IMR-90 (cell line): Measurements from ENCODE around the gene TSPAN4. TPM values are rescaled to one million over a fixed set of nuclear protein-coding genes. Genes with fewer than 3 reads are reported as not detected.

Experiments used
- ATAC-seq: fragments of 200-7000 bp; cut with Tn5 transposase; 2 replicates; pipeline ENCODE4 v1.9.1; 2020; ENCODE audit warnings: low read depth, mild to moderate bottlenecking, moderate library complexity
- BruUV-seq: library from RNA; stranded (reverse); fragments of 400-500 nt; replicated peaks from 2 replicates; lab custom pipeline; 2021; lab: Mats Ljungman, UMichigan
- CTCF ChIA-PET: fragments of 300-600 bp; formaldehyde crosslinking; extraction: SDS; loops from one replicate; lab custom pipeline; 2021; ENCODE audit warnings: antibody characterized with exemption; lab: Yijun Ruan, JAX
- POLR2A ChIA-PET: fragments of 300-600 bp; sonication (Branson Sonifier 250); formaldehyde crosslinking; loops from one replicate; lab custom pipeline; 2022; ENCODE audit warnings: antibody characterized with exemption; ENCODE audit not compliant: unreplicated experiment; lab: Charles Lee
- DNase-seq: peaks from one replicate; pipeline ENCODE4 v3.0.0; 2013
- H2AFZ ChIP-seq: replicated peaks from 2 replicates; pipeline ENCODE3; 2013; ENCODE audit warnings: low read length, mild to moderate bottlenecking; ENCODE audit not compliant: poor library complexity
- H2AK5ac ChIP-seq: 2 replicates; pipeline ENCODE4 v1.6.1; 2013; ENCODE audit warnings: low read depth, low read length, inconsistent platforms
- H2AK9ac ChIP-seq: replicated peaks from 2 replicates; pipeline ENCODE3; 2013; ENCODE audit warnings: mild to moderate bottlenecking, low read depth, low read length, moderate library complexity; ENCODE audit not compliant: poor library complexity
- H2BK120ac ChIP-seq: 2 replicates; pipeline ENCODE4 v1.6.1; 2013; ENCODE audit warnings: low read depth, low read length, inconsistent platforms
- H2BK15ac ChIP-seq: 3 replicates; pipeline ENCODE4 v1.6.1; 2013; ENCODE audit warnings: low read depth, low read length, inconsistent platforms
- H2BK20ac ChIP-seq: 2 replicates; pipeline ENCODE4 v1.6.1; 2013; ENCODE audit warnings: low read depth, mild to moderate bottlenecking, inconsistent platforms, low read length, moderate library complexity
- H2BK5ac ChIP-seq: 2 replicates; pipeline ENCODE4 v1.6.1; 2013; ENCODE audit warnings: mild to moderate bottlenecking, low read depth, low read length, inconsistent platforms; ENCODE audit not compliant: poor library complexity, severe bottlenecking
- H3K14ac ChIP-seq: replicated peaks from 2 replicates; pipeline ENCODE4 v1.6.1; 2013; ENCODE audit warnings: low read depth, low read length, inconsistent platforms
- H3K18ac ChIP-seq: 2 replicates; pipeline ENCODE4 v1.6.1; 2013; ENCODE audit warnings: low read depth, low read length, control low read depth
- H3K23ac ChIP-seq: 2 replicates; pipeline ENCODE4 v1.6.1; 2013; ENCODE audit warnings: low read depth, low read length, inconsistent platforms
- H3K27ac ChIP-seq: 2 replicates; pipeline ENCODE4 v1.5.1; 2013; ENCODE audit warnings: mild to moderate bottlenecking, control low read depth, low read length; ENCODE audit not compliant: insufficient read depth
- H3K27me3 ChIP-seq: 2 replicates; pipeline ENCODE4 v1.6.1; 2013; ENCODE audit warnings: low read length; ENCODE audit not compliant: control insufficient read depth, insufficient read depth
- H3K36me3 ChIP-seq: 2 replicates; pipeline ENCODE4 v1.6.1; 2013; ENCODE audit warnings: low read length, mixed read lengths; ENCODE audit not compliant: control insufficient read depth, insufficient read depth
- H3K4ac ChIP-seq: 2 replicates; pipeline ENCODE4 v1.6.1; 2013; ENCODE audit warnings: low read depth, low read length, inconsistent platforms
- H3K4me1 ChIP-seq: 2 replicates; pipeline ENCODE4 v1.6.1; 2013; ENCODE audit warnings: low read length, mixed read lengths; ENCODE audit not compliant: control insufficient read depth, insufficient read depth
- H3K4me2 ChIP-seq: 2 replicates; pipeline ENCODE4 v1.6.1; 2013; ENCODE audit warnings: low read depth, mild to moderate bottlenecking, control low read depth, low read length, moderate library complexity
- H3K4me3 ChIP-seq: 2 replicates; pipeline ENCODE4 v1.5.1; 2013; ENCODE audit warnings: low read depth, mild to moderate bottlenecking, control low read depth, low read length, moderate library complexity; ENCODE audit not compliant: insufficient read depth
- H3K56ac ChIP-seq: 2 replicates; pipeline ENCODE4 v1.6.1; 2013; ENCODE audit warnings: low read length, inconsistent platforms; ENCODE audit not compliant: insufficient read depth; ENCODE audit errors: extremely low read depth
- H3K79me1 ChIP-seq, 2 experiments: 2 replicates each; pipeline ENCODE4 v1.6.1; 2013; ENCODE audit warnings: low read length in 2 of 2, inconsistent platforms in 1 of 2, low read depth in 1 of 2
- H3K9ac ChIP-seq: 2 replicates; pipeline ENCODE4 v1.6.1; 2013; ENCODE audit warnings: low read depth, low read length, control low read depth
- H3K9me1 ChIP-seq: 2 replicates; pipeline ENCODE4 v1.6.1; 2013; ENCODE audit warnings: low read length, inconsistent platforms; ENCODE audit not compliant: insufficient read depth
- H3K9me3 ChIP-seq: 2 replicates; pipeline ENCODE4 v1.6.1; 2013; ENCODE audit warnings: low read length; ENCODE audit not compliant: control insufficient read depth, insufficient read depth
- H4K20me1 ChIP-seq: 2 replicates; pipeline ENCODE4 v1.6.1; 2013; ENCODE audit warnings: low read length, inconsistent platforms; ENCODE audit not compliant: insufficient read depth
- H4K5ac ChIP-seq: 2 replicates; pipeline ENCODE4 v1.6.1; 2013; ENCODE audit warnings: mild to moderate bottlenecking, low read depth, low read length, control low read depth
- H4K8ac ChIP-seq, 2 experiments: 2 replicates each; pipeline ENCODE4 v1.6.1; 2013; ENCODE audit warnings: low read depth in 2 of 2, low read length in 2 of 2, control low read depth in 1 of 2, inconsistent platforms in 1 of 2
- H4K91ac ChIP-seq: 2 replicates; pipeline ENCODE4 v1.6.1; 2013; ENCODE audit warnings: low read depth, low read length, inconsistent platforms; ENCODE audit not compliant: insufficient read depth
- ELK1 ChIP-seq: fragments of 150-350 bp; IDR thresholded peaks from 2 replicates; pipeline ENCODE4 v1.6.1; 2016; ENCODE audit warnings: low read depth, mild to moderate bottlenecking, low read length, moderate library complexity, borderline replicate concordance
- MAFK ChIP-seq: IDR thresholded peaks from 2 replicates; pipeline ENCODE4 v1.6.1; 2012; ENCODE audit warnings: low read depth, low read length, improper control_type of control experiment
- MAZ ChIP-seq: IDR thresholded peaks from 2 replicates; pipeline ENCODE4 v1.6.1; 2012; ENCODE audit warnings: low read depth, mild to moderate bottlenecking, low read length, improper control_type of control experiment, moderate library complexity, borderline replicate concordance
- RAD21 ChIP-seq: IDR thresholded peaks from 2 replicates; pipeline ENCODE4 v1.6.1; 2012; ENCODE audit warnings: low read length, improper control_type of control experiment
- SMC3 ChIP-seq: fragments of 150-350 bp; IDR thresholded peaks from 2 replicates; pipeline ENCODE4 v1.6.1; 2016; ENCODE audit warnings: low read depth, mild to moderate bottlenecking, antibody characterized with exemption, low read length, moderate library complexity
- WGBS, 2 experiments: methylation state at CpG; one replicate each; pipeline versions ENCODE4 v1.1.5 to v1.1.7; 2013; ENCODE audit warnings: missing lambda C conversion rate in 2 of 2; ENCODE audit not compliant: insufficient read length in 1 of 2; ENCODE audit errors: extremely low coverage in 2 of 2; 5-methylcytosine and 5-hydroxymethylcytosine counted together
- dilution Hi-C: fragments of 300-500 bp; cut with HindIII; formaldehyde crosslinking; loops from one replicate; pipeline ENCODE4 v1.14.3; 2018; ENCODE audit warnings: low sequenced_read_pairs; ENCODE audit not compliant: unreplicated experiment
- in situ Hi-C: fragments of 300-500 bp; cut with MboI; formaldehyde crosslinking; loops from 3 replicates; pipeline ENCODE4 v1.14.3; 2019; ENCODE audit warnings: low sequenced_read_pairs, inconsistent platforms, mixed read lengths
- intact Hi-C: fragments of 100-400 bp; cut with micrococcal nuclease; formaldehyde crosslinking; loops from 2 replicates; pipeline ENCODE4 v1.10.0; 2022
- polyA plus RNA-seq, 3 experiments: library from polyadenylated mRNA; depleted of rRNA; stranded (reverse); fragments of >200 nt; gene quantifications; 2 replicates each; pipeline ENCODE4 v1.2.3, GENCODE V29; 2012; ENCODE audit warnings: low replicate concordance in 1 of 3
- total RNA-seq: library from RNA; depleted of rRNA; stranded (reverse); fragments of >200 nt; gene quantifications from 2 replicates; pipeline ENCODE4 v1.2.3, GENCODE V29; 2012

Gene TSPAN4
- total and polyA plus RNA-seq, 2 of the 4 experiments (the other 2 are of a cell fraction): 161 to 293 TPM

GRCh38 chr11:849104-849824 lies 6.6 kb downstream of the TSPAN4 start:
- Histone ChIP-seq H3K27ac (no peak overlapping the region), H3K14ac (no peak overlapping the region), H4K5ac (no peak overlapping the region), H2BK5ac (no peak overlapping the region), H3K36me3 (peaks cover 2% of the 10 kb centered on the region; the same call in 1 of the 2 replicates), H3K4me1 (peaks cover 38% of the 10 kb centered on the region), H3K9me1 (peaks cover 11% of the 10 kb centered on the region; the same call in 1 of the 2 replicates), H3K23ac (no peak overlapping the region), H2BK20ac (no peak overlapping the region), H2AK9ac (peak overlapping the region; percentile 91), H2BK15ac (no peak overlapping the region), H3K9ac (peak overlapping the region; percentile 21; the same call in 1 of the 2 replicates), H2BK120ac (no peak overlapping the region), H4K20me1 (peaks cover 52% of the 10 kb centered on the region), H4K91ac (no peak overlapping the region), H3K9me3 (no peaks in the 10 kb centered on the region), H2AFZ (peak overlapping the region; percentile 47), H3K4ac (peak overlapping the region; percentile 56; the same call in 1 of the 2 replicates), H3K4me2 (peak overlapping the region; percentile 87), H3K79me1 (peaks cover 23 to 86% of the 10 kb centered on the region in 2 experiments), H3K27me3 (no peaks in the 10 kb centered on the region), H3K18ac (no peak overlapping the region), H2AK5ac (no peak overlapping the region), H3K56ac (no peak overlapping the region), H3K4me3 (peak overlapping the region; percentile 53), H4K8ac (peak overlapping the region in 1 of 2 experiments; percentile 27; a peak in 1 of 4 replicates)
- ChIA-PET POLR2A (no interaction called here), CTCF (interaction anchor here (0.8 kb wide), 1 partner anchor 10 kb away, joined by 3 read pairs; no protein-coding TSS in a partner anchor)
- in situ Hi-C loops (no loop called here), intact Hi-C loops (loop anchor here (10.0 kb wide), 1 partner anchor 206 kb away; no protein-coding TSS in a partner anchor), dilution Hi-C loops (no loop called here)
- BruUV-seq: no TSS peak
- TF ChIP-seq ELK1 (no peak), MAZ (0 out of 2 replicates have a peak, but pooled peaks have one; percentile 6), MAFK (no peak), RAD21 (no peak), SMC3 (no peak)
- ATAC-seq: peak; percentile 57
- WGBS, 2 experiments: 32% methylated on average over 5 of the region's 71 CpGs; no CpG with 5 or more reads in 1 of the 2 experiments
- no peak for DNase-seq
